IPS DF 19.7 (cell line): ENCODE data around the gene CLDN12.

Source experiments
- DNase-seq: peaks from one replicate; pipeline ENCODE4 v3.0.0-alpha.2; 2013; ENCODE audit warnings: low read depth, low spot score

Gene CLDN12

GRCh38 chr7:90403174-90404113, at the start of gene CLDN12:
Gene CLDN12, plus strand, starts transcription at chr7:90403461. Its CDS starts 9,216 bp downstream, at chr7:90412677.
- DNase-seq = peak; percentile 88

- DNase-seq = no peak
These were observed 19.8 kb upstream of the CLDN12 start for GRCh38 chr7:90383422-90383821.

DNA sequence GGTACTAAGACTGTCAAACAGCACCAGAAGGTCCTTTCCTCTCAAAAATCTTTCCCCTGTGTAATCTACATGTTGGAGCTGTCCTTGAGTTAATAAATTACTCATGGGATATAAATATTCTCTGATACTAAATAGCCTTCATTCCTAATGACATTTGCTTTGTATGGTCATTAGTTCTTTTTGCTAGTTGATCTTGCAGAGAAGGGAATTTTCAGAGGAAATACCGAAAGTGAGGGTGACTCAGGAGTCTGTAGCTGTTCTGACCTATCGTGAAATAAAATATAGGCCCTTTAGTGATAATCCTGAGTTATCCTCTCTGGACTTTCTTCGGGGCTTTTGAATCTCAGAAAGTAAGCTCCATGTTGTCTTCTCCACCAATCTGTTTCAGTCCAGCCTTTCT, 19.4 kb upstream of the CLDN12 start:
- DNase-seq = no peak

DNA sequence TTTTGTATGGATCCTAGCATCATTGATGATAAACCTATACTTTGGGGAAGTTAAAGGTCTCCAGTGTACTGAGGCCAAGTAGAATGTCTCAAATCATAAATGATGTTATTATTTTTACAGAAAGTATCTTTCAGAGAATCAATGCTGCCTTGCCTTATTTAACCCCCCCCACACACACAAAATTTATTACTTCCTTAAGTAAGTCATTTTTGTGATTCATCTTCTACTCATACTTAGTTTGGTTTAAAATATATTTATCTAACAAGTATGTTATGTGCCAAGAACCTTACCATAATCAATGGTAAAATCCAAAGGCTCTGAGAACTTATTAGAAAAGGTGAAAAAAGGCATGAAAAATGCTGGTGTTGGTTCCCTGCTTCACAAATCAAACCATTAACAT, 18.8 kb upstream of the CLDN12 start:
- no peak for DNase-seq

DNA sequence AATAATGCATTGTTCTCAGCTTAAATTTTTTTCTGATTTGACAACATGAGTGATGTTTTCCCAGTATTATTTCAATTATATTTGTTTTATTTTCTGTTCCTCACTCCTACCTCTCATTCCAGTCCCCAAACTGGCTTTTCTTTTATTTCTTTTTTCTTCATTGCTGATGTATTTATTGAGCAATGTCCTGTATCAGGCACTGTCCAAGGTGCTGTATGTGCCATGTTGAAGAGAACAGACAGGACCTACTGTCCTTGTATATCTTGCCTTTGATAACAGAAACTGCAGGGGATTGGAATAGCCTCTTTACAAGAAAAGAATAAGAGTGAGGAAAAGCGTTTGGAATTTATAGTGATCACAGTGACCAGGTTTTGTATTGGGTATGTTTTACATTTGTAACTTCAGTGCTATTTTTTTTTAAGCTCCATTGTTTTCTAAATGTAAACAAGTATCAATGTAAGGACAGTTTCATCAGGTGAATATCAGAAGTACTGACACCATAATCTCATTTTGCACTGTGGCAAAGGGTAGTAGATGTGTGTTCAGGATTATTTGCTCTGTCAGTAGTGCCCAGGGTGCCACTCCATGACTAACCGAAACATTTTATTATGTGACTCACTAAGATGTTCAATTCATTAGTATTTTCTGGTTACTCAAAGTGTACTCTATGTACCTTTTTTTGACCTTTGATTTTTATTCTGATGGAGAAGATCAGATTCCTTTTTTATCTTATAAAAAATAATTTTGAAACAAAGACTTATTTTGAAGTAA, 15.6 kb upstream of the CLDN12 start:
- no peak for DNase-seq

DNA sequence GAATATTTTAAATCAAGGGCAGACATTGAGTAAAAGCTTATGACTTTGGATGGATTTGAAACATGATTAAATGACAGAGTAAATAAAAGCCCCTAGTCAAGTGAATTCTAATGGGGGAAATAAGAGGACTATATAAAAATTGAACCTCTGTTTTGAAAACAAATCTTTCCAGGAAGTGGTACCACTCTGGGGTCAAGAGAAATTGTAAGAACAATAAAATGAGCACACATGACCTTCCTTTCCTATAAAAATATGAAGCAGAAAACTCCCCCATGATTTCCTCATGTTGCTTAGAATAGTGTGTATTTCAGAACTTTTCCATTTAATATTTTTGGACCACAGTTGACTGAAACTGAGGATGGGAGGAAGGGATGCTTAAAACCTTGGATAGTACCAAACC, 12.3 kb upstream of the CLDN12 start:
- DNase-seq = no peak

- DNase-seq = no peak
These were observed 11.8 kb upstream of the CLDN12 start for GRCh38 chr7:90391488-90391887.

- DNase-seq = no peak
These were observed 6.8 kb upstream of the CLDN12 start for GRCh38 chr7:90396420-90396819.

DNA sequence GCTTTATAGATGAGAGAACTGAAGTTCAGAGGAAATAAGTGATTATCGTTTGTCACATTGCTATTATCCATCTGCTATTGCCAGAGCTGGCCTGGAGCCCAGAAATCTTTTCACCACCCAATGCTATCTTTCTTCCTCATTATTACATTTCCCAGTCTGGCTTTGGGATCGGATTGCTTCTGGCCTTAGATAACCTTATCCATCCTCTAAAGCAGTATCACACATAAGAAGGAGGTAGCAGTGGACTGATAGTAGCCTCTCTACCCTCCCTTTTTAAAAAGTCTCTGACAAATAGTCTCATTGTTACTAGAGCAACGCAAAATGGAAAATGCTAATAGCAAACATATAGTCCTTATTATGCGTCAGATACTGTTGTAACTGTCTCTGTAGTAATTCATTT, 1.3 kb upstream of the CLDN12 start:
- no peak for DNase-seq

DNA sequence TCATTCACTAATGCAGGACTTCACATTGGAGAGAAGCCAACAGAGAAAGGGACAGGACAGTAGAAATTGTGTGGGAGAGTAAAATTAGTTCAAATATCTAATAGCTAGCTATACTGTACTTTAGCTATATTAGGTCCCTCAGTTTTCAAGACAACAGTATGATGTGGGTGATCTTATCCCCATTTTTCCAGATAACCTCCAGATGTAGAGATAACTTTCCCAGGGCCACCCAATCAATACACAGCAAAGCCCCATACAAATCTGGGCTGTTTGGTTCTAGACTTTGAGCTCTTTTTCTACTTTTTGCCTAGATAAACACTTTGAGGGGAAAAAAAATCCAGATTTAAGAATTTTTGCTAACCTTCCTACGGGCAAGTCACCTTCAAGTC, 482 bp upstream of the CLDN12 start:
- DNase-seq = no peak

DNA sequence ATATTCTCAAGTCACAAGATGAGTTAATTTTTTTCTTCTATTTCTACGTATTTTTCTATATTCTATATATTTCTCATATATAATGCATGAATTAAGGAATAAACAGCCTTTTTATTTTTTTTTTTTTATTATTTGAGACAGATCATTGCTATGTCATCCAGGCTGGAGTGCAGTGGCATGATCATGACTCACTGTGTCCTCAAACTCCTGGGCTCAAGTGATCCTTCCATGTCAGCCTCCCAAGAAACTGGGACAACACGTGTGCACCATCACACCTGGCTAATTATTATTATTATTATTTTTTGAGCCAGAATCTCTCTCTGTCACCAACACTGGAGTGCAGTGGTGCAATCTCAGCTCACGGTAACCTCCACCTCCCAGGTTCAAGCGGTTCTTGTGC, 1.5 kb downstream of the CLDN12 start:
- DNase-seq = no peak

- DNase-seq = no peak
These were observed 4.2 kb downstream of the CLDN12 start for GRCh38 chr7:90407484-90407821.

- DNase-seq = no peak
These were observed 4.9 kb downstream of the CLDN12 start for GRCh38 chr7:90408142-90408541.

- no peak for DNase-seq
These were observed 6.4 kb downstream of the CLDN12 start for GRCh38 chr7:90409667-90410066.

DNA sequence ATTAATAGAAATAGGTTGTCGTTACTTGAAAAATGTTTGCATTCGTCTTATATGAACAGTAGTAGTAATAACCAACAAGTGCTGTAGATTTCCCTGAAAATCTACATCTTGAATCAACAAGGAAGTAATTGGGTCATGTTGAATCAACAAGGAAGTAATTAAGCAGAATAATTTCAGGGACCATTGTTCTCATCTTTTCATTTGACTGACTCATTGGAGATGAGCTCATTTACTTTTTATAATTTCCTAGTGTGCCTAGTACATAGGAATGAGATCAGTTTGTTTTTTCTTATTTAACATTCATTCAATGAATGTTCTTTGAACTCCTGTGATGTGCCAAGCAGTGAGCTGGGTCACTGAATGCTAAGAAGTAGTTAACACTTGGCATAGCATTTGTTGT, 8.2 kb downstream of the CLDN12 start:
- no peak for DNase-seq

DNA sequence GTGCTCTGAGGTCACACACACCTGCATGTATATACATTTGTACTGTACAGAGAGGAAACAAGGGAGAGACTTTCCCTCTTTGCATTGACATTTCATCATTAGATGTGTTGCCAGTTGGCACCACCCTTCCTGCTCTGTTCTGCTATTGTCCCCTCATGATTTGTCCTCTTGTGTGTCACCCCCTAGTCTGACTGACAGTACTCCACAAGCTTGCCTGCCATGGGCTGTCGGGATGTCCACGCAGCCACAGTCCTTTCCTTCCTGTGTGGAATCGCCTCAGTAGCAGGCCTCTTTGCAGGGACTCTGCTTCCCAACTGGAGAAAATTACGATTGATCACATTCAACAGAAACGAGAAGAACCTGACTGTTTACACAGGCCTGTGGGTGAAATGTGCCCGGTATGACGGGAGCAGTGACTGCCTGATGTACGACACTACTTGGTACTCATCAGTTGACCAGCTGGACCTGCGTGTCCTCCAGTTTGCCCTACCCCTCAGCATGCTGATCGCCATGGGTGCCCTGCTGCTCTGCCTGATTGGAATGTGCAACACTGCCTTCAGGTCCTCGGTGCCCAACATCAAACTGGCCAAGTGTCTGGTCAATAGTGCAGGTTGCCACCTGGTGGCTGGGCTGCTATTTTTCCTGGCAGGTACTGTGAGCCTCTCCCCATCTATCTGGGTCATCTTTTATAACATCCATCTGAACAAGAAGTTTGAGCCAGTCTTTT, 9.4 kb downstream of the CLDN12 start:
- DNase-seq = peak; percentile 15

- DNase-seq = no peak
These were observed 9.9 kb downstream of the CLDN12 start for GRCh38 chr7:90413185-90413528.

GRCh38 chr7:90421651-90422050, 18.4 kb downstream of the CLDN12 start:
- no peak for DNase-seq

DNA sequence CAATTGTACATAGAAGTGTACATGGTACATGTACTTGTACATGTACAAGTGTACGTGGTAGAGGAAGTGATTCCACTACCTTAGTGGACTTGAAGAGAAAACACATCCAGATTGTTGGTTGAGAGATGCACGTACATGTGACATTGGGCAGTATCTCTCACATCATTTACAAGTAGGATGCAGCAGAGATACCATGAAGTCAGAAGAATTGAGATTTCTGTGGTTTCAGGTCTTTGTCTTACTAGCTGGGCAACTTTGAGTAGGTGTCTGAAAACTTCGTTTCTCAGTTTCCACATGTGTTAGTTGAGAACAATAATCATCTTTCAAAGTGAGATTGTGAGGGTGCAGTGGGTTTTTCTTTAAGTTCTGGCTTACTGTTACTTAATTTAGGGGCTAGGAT, 21.5 kb downstream of the CLDN12 start:
- DNase-seq = no peak

DNA sequence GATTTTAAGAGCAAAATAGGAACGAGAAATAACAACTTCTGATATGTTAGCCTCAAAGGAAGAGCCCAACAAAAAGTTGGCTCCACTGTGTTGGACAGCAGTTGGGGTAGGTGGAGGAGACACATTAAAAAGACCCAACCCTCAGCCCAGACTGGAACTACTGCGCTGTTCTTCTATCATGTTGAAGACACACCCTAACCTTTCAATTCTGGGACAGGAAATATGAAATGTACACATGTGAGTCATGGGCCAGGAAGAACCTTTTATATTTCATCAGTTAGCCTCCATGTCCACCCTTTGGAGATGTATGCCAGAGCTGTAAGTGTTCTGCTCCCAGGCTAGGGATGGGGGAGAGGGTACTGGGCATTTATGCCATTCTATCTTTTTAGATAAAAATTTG, 22.1 kb downstream of the CLDN12 start:
- no peak for DNase-seq

- DNase-seq = no peak
These were observed 27.6 kb downstream of the CLDN12 start for GRCh38 chr7:90430614-90431460.
